ENCODE results near the gene MANSC1. TPM values are rescaled to one million over a fixed set of nuclear protein-coding genes. Genes with fewer than 3 reads are reported as not detected.
A peak's percentile ranks its signal among the peaks of the same experiment; 100 is the strongest.

MANSC1 gene
- total and polyA plus RNA-seq, 2 of the 13 experiments (the other 11 are each of a cell fraction or from before 2014, with no cell fraction given) = 1.9 to 4.2 TPM

DNA sequence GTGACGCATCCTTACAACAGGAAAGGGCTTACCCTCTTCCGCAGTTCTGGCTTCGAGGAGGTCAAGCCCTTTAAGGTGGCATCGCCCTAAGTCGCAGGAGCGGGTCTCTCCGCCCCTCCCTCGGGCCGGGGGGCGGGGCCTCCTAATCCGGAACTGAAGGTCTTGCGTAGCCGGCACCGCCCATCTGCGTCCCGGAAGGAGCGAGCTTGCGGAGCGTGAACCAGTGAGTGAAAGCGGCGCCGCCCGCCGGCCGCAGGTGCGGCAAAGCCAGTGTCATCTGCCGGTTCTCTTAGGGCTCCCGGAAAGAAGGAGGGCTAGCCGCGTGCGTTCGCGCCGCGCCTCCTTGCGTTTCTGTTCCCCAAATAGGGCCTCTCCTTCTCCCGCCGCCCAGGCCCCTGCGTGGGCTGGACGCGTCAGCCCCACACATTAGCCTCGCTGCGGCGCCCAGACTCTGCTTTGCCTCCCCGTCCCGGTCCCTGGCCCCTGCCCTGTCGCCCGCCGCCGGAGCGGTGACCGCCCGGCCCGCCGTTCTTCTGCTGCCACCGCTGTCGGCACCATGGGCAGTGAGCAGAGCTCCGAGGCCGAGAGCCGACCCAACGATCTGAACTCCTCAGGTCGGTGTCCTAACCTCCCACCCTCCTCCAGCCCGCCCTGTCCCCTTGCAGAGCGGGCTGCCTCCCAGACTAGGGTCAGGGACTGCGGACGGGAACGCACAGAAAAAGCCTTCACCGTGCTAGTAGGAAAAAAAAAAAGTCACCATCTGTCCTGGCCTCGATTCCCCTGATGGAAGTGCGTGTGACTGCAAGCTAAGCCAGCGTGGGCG, 7.1 kb upstream of the MANSC1 start, which contains the start of gene BORCS5 (continued):
- TF ChIP-seq ZMYM4 (CRISPR knock-in tag; IDR thresholded peaks at IDR 0.05) (peak; percentile 92), SMYD3 (CRISPR knock-in tag; IDR thresholded peaks at IDR 0.05) (no peak), GABPB1 (CRISPR knock-in tag; IDR thresholded peaks at IDR 0.05) (peak; percentile 93), ZNF230 (CRISPR knock-in tag; IDR thresholded peaks at IDR 0.05) (no peak), NFE2L1 (CRISPR knock-in tag; IDR thresholded peaks at IDR 0.05; ENCODE audit: borderline replicate concordance) (no peak), RXRA (CRISPR knock-in tag; IDR thresholded peaks at IDR 0.05) (peak; percentile 45; the same call in 1 of the 2 replicates), ERF (CRISPR knock-in tag; IDR thresholded peaks at IDR 0.05) (peak; percentile 91), ZFP36L1 (CRISPR knock-in tag; IDR thresholded peaks at IDR 0.05) (no peak), ZFY (CRISPR knock-in tag; IDR thresholded peaks at IDR 0.05) (peak; percentile 79), MXD4 (CRISPR knock-in tag; IDR thresholded peaks at IDR 0.05) (peak; percentile 94), SP2 (CRISPR knock-in tag; IDR thresholded peaks at IDR 0.05) (no peak; the same call in 1 of the 2 replicates), ZNF296 (CRISPR knock-in tag; conservative IDR thresholded peaks at IDR 0.05) (no peak), RARG (CRISPR knock-in tag; IDR thresholded peaks at IDR 0.05; ENCODE audit: low read depth) (no peak), ZNF563 (CRISPR knock-in tag; IDR thresholded peaks at IDR 0.05) (peak; percentile 80; the same call in 1 of the 2 replicates), KLF13 (CRISPR knock-in tag; IDR thresholded peaks at IDR 0.05) (no peak), ZNF143 (CRISPR knock-in tag; IDR thresholded peaks at IDR 0.05) (no peak), ZNF160 (CRISPR knock-in tag; IDR thresholded peaks at IDR 0.05) (no peak), ZNF772 (CRISPR knock-in tag; IDR thresholded peaks at IDR 0.05) (peak; percentile 93; the same call in 1 of the 2 replicates)
- TF ChIP-seq, protein P1, sequence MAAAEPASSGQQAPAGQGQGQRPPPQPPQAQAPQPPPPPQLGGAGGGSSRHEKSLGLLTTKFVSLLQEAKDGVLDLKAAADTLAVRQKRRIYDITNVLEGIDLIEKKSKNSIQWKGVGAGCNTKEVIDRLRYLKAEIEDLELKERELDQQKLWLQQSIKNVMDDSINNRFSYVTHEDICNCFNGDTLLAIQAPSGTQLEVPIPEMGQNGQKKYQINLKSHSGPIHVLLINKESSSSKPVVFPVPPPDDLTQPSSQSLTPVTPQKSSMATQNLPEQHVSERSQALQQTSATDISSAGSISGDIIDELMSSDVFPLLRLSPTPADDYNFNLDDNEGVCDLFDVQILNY (CRISPR knock-in tag; conservative IDR thresholded peaks at IDR 0.05) = no peak
- TF ChIP-seq, protein P2, sequence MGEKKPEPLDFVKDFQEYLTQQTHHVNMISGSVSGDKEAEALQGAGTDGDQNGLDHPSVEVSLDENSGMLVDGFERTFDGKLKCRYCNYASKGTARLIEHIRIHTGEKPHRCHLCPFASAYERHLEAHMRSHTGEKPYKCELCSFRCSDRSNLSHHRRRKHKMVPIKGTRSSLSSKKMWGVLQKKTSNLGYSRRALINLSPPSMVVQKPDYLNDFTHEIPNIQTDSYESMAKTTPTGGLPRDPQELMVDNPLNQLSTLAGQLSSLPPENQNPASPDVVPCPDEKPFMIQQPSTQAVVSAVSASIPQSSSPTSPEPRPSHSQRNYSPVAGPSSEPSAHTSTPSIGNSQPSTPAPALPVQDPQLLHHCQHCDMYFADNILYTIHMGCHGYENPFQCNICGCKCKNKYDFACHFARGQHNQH (CRISPR knock-in tag; IDR thresholded peaks at IDR 0.05) = peak; percentile 79; the same call in 1 of the 2 replicates
- TF ChIP-seq, protein P3, sequence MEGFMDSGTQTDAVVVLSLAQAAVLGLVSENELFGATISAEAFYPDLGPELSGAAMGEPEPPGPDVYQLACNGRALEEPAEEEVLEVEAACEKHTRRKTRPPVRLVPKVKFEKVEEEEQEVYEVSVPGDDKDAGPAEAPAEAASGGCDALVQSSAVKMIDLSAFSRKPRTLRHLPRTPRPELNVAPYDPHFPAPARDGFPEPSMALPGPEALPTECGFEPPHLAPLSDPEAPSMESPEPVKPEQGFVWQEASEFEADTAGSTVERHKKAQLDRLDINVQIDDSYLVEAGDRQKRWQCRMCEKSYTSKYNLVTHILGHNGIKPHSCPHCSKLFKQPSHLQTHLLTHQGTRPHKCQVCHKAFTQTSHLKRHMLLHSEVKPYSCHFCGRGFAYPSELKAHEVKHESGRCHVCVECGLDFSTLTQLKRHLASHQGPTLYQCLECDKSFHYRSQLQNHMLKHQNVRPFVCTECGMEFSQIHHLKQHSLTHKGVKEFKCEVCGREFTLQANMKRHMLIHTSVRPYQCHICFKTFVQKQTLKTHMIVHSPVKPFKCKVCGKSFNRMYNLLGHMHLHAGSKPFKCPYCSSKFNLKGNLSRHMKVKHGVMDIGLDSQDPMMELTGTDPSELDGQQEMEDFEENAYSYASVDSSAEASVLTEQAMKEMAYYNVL (CRISPR knock-in tag; IDR thresholded peaks at IDR 0.05; ENCODE audit: borderline replicate concordance) = 0 out of 2 replicates have a peak, but pooled peaks have one; percentile 11
- TF ChIP-seq, protein P4, sequence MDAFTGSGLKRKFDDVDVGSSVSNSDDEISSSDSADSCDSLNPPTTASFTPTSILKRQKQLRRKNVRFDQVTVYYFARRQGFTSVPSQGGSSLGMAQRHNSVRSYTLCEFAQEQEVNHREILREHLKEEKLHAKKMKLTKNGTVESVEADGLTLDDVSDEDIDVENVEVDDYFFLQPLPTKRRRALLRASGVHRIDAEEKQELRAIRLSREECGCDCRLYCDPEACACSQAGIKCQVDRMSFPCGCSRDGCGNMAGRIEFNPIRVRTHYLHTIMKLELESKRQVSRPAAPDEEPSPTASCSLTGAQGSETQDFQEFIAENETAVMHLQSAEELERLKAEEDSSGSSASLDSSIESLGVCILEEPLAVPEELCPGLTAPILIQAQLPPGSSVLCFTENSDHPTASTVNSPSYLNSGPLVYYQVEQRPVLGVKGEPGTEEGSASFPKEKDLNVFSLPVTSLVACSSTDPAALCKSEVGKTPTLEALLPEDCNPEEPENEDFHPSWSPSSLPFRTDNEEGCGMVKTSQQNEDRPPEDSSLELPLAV (CRISPR knock-in tag; conservative IDR thresholded peaks at IDR 0.05; ENCODE audit: low read depth) = no peak
- TF ChIP-seq, protein P5, sequence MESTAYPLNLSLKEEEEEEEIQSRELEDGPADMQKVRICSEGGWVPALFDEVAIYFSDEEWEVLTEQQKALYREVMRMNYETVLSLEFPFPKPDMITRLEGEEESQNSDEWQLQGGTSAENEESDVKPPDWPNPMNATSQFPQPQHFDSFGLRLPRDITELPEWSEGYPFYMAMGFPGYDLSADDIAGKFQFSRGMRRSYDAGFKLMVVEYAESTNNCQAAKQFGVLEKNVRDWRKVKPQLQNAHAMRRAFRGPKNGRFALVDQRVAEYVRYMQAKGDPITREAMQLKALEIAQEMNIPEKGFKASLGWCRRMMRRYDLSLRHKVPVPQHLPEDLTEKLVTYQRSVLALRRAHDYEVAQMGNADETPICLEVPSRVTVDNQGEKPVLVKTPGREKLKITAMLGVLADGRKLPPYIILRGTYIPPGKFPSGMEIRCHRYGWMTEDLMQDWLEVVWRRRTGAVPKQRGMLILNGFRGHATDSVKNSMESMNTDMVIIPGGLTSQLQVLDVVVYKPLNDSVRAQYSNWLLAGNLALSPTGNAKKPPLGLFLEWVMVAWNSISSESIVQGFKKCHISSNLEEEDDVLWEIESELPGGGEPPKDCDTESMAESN (CRISPR knock-in tag; conservative IDR thresholded peaks at IDR 0.05) = peak; percentile 91; the same call in 1 of the 2 replicates

Measured in HepG2 (cell line).